ENCODE data around the gene KLHL14.

The KLHL14 gene

DNA sequence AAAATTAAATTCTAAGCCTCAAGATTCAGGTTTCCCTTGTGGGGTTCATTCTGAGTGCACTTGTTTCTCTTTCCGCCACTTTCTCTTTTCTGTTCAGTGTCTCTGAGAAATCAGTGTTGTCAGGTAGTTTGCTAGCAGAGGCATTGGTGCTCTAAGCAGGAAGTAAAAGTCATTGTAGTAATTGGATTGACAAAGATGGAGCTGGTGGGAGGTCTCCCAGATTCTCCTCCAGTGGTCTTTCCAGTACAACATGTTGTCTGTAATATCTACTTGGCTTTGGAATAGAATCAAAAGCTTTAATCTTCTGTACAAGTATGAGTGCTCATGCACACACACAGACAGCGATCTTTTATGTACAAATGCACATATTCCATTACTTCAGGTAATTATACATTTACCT lies 135.6 kb downstream of the KLHL14 start:
- DNase-seq (ENCODE audit: low spot score), result no peak

DNA sequence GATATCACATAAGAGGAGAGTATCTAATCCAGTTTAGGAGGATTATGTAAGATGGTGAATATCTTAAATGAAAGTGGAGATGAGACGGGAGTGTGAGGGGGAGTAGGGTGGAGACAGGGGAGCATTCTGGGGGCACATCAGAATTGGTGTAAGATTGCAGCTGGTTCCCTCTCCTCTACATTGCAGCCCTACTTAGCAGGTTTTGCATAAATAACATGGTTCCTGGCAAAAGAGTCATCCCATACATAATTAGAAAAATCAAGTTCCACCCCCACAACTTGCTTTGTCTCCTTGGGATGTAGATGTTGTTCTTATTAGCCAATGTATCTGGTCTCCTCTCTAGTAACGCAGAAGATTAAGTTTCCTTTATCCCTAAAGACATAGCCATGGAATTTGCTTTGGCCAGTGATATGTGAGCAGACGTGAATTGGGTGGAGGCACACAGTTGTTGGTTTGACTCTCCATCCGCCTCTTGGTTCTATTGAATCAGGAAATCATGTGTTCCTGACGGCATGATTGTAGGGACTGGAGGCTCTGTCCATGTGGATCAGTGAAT lies 137.9 kb downstream of the KLHL14 start:
- no peak for DNase-seq (ENCODE audit: low spot score)

DNA sequence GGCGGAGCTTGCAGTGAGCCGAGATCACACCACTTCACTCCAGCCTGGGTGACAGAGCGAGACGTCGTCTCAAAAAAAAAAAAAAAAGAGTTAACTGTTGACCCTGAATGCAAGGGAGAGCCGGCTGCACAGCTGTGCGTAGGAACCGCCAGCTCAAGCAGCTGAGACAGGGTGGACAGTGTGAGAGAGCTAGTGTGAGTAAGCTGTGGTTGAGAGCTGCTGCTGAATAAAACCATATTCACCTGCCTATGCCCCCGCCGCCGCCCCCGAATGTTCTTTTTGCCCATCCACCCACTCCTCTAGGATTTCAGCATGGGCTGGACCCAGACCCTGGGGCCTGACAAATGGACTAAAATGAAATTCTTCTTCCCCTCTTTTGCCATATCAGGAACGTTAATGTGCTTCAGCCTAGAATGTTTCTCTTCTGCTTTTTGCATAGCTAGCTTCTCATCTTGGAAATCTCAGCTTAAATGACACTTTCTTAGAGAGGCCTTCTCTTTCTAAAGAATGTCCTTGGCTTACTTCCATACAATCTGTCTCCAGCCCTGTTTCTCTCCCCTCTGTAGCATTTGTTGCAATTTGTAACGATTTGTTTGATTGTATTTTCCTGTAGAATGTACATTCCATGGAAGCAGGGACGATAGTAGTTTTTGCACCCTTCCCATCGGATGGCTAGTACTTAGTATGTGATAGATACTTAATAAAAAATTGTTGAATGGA lies 142.7 kb downstream of the KLHL14 start:
- no peak for DNase-seq (ENCODE audit: low spot score)

DNA sequence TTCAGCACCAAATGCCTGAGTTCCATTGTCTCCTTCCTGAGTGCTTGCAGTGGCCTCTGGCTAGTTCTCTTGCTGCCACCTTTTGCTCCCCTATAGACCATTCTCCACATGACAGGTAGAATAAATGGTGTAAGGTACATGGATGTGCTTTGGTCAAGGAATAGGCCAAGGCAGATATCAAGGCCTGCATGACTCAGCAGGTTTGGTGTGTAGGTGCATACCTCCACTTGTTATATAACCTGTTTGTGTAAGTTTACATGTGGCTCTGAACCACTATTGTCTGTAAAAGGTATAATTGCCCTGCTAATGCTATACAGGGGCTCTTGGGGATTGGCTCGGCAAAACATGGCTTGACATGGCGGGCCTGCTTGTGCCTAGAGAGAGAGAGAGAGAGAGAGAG lies 143.5 kb downstream of the KLHL14 start:
- no peak for DNase-seq (ENCODE audit: low spot score)

DNA sequence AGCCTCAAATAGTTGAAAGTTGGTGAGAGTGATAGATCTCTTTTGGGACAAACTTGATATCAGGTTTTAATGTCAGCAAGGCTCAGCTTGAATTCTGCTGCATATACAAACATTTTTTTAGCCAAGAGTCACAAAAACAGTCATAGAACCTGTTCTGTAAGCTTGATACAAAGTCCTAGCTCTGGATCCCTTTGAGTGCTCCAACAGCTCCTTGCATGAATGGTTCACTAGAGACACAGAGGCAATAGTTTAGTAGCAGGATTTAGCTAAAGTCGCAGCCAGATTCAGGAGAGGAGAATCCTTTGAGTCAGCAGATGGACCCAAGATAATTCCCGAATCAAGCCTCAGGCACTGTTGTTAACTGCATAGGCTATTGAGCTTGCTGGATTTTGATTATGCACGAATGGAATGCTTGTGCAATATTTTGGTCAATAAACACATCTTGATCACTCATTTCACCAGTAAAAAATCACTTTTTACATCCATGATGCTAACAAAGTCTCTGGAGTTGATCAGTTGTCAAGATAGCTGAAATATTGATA lies 148.6 kb downstream of the KLHL14 start:
- no peak for DNase-seq (ENCODE audit: low spot score)

DNA sequence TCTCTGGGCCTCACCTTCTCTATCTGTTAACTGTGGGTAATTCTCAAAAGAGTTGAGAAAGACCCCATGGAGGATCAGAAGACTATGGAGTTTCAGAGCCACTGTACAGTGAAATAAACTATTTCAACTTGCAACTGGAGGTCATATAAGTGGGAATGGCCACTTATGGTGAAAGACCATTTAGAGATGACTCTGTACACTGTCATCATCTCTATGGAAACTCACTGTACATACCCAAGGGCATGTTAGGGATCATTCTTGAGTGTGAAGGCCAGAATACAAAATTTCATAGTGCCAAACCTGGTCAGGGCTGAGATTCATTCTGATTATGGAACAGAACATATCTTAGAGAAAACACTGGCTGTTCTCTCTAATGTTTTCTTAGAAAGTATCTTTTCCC lies 149.3 kb downstream of the KLHL14 start:
- DNase-seq (ENCODE audit: low spot score), result no peak

Data from cerebellar cortex (tissue), 1 donor.